Smooth muscle cell (in vitro differentiated cells): Measurements from ENCODE around the gene FZD8. TPM values are rescaled to one million over a fixed set of nuclear protein-coding genes. Genes with fewer than 3 reads are reported as not detected.
A peak's percentile ranks its signal among the peaks of the same experiment; 100 is the strongest.

Source experiments
- DNase-seq: peaks from one replicate; lab custom pipeline; 2025; ENCODE audit not compliant: unreplicated experiment; lab: John Stamatoyannopoulos, UW
- H2AFZ ChIP-seq: fragments of 200-600 bp; sonication (generic); 2 replicates; pipeline ENCODE4 v1.6.0; 2016; ENCODE audit warnings: antibody characterized with exemption, low read depth, mild to moderate bottlenecking
- H3F3A ChIP-seq: fragments of 200-600 bp; sonication (generic); 2 replicates; pipeline ENCODE4 v1.6.0; 2017; ENCODE audit warnings: antibody characterized with exemption, low read depth
- H3K27ac ChIP-seq: fragments of 200-600 bp; sonication (generic); 2 replicates; pipeline ENCODE4 v1.5.1; 2016; ENCODE audit warnings: low read depth, mild to moderate bottlenecking
- H3K27me3 ChIP-seq: fragments of 200-600 bp; sonication (generic); 2 replicates; pipeline ENCODE4 v1.6.1; 2016; ENCODE audit warnings: low read depth, mild to moderate bottlenecking
- H3K36me3 ChIP-seq: fragments of 200-600 bp; sonication (generic); 2 replicates; pipeline ENCODE4 v1.5.1; 2016; ENCODE audit warnings: low read depth
- H3K4me1 ChIP-seq: fragments of 200-600 bp; sonication (generic); 2 replicates; pipeline ENCODE4 v1.5.1; 2016; ENCODE audit warnings: low read depth
- H3K4me2 ChIP-seq: fragments of 200-600 bp; sonication (generic); 2 replicates; pipeline ENCODE4 v1.6.0; 2016; ENCODE audit warnings: mild to moderate bottlenecking
- H3K4me3 ChIP-seq: fragments of 200-600 bp; sonication (generic); 2 replicates; pipeline ENCODE4 v1.5.1; 2016; ENCODE audit warnings: mild to moderate bottlenecking
- H3K79me2 ChIP-seq: fragments of 200-600 bp; sonication (generic); 2 replicates; pipeline ENCODE4 v1.6.0; 2016; ENCODE audit warnings: low read depth, mild to moderate bottlenecking
- H3K9ac ChIP-seq: fragments of 200-600 bp; sonication (generic); 2 replicates; pipeline ENCODE4 v1.6.0; 2016; ENCODE audit warnings: low read depth
- H3K9me3 ChIP-seq: fragments of 200-600 bp; sonication (generic); replicated peaks from 2 replicates; pipeline ENCODE4 v1.5.1; 2016; ENCODE audit warnings: low read depth
- H4K20me1 ChIP-seq: fragments of 200-600 bp; sonication (generic); 2 replicates; pipeline ENCODE4 v1.6.0; 2016; ENCODE audit warnings: low read depth
- CTCF ChIP-seq: fragments of 200-600 bp; sonication (generic); IDR thresholded peaks from 2 replicates; pipeline ENCODE4 v1.5.1; 2017; ENCODE audit warnings: borderline replicate concordance, mild to moderate bottlenecking, antibody characterized with exemption; ENCODE audit not compliant: insufficient read depth, poor library complexity, severe bottlenecking
- WGBS: methylation state at CpG from one replicate; pipeline ENCODE4 v1.1.7; 2016; ENCODE audit warnings: low lambda C conversion rate; 5-methylcytosine and 5-hydroxymethylcytosine counted together
- polyA plus RNA-seq: library from polyadenylated mRNA; unstranded; fragments of >200 nt; fragmentation: Nextera tagmentation; extraction: Ambion mirVana; gene quantifications from 2 replicates; pipeline ENCODE4 v1.2.1, GENCODE V29; 2016
- total RNA-seq: library from RNA; depleted of rRNA; stranded (reverse); fragments of >200 nt; gene quantifications from 2 replicates; pipeline ENCODE4 v1.2.3, GENCODE V29; 2014

Gene FZD8
- total and polyA plus RNA-seq, 2 experiments from 2014 or later, result 4.8 to 15.3 TPM

GRCh38 chr10:35642793-35643114 is 658 bp upstream of the FZD8 start:
- peak overlapping the region; percentile 96 for H2AFZ ChIP-seq
- peak overlapping the region; percentile 85 for H3K4me2 ChIP-seq
- H3K9me3 ChIP-seq, result no peaks in the 10 kb centered on the region
- WGBS, result under 1% methylated on average over 17 of the region's 17 CpGs
- no peaks in the 10 kb centered on the region for H3K36me3 ChIP-seq
- H3K4me1 ChIP-seq, result peaks cover 29% of the 10 kb centered on the region
- no peak for TF ChIP-seq CTCF
- DNase-seq, result no peak
- H3K9ac ChIP-seq, result no peak overlapping the region
- H3F3A ChIP-seq, result no peaks in the 10 kb centered on the region
- H3K79me2 ChIP-seq, result peaks cover 12% of the 10 kb centered on the region
- peak overlapping the region; percentile 64 for H3K4me3 ChIP-seq
- H3K27me3 ChIP-seq, result peaks cover 4% of the 10 kb centered on the region
- H3K27ac ChIP-seq, result no peak overlapping the region
- H4K20me1 ChIP-seq, result peaks cover 19% of the 10 kb centered on the region

GRCh38 chr10:35641676-35642034 is 441 bp downstream of the FZD8 start:
- peaks cover 12% of the 10 kb centered on the region for H3K79me2 ChIP-seq
- H3K36me3 ChIP-seq, result no peaks in the 10 kb centered on the region
- H3K9ac ChIP-seq, result peak overlapping the region; percentile 20
- H3K9me3 ChIP-seq, result no peaks in the 10 kb centered on the region
- WGBS, result under 1% methylated on average over 40 of the region's 54 CpGs
- peaks cover 40% of the 10 kb centered on the region for H3K4me1 ChIP-seq
- peaks cover 4% of the 10 kb centered on the region for H3K27me3 ChIP-seq
- no peak for DNase-seq
- no peaks in the 10 kb centered on the region for H3F3A ChIP-seq
- TF ChIP-seq CTCF, result no peak
- H3K4me2 ChIP-seq, result peak overlapping the region; percentile 85
- peak overlapping the region; percentile 64 for H3K4me3 ChIP-seq
- H2AFZ ChIP-seq, result peak overlapping the region; percentile 84
- peaks cover 25% of the 10 kb centered on the region for H4K20me1 ChIP-seq
- H3K27ac ChIP-seq, result no peak overlapping the region

GRCh38 chr10:35640951-35641675 is 983 bp downstream of the FZD8 start:
- peak; percentile 29 for DNase-seq
- Histone ChIP-seq H3K4me2 (peak overlapping the region; percentile 85), H3K79me2 (peaks cover 12% of the 10 kb centered on the region), H3K4me3 (peak overlapping the region; percentile 64), H3K4me1 (peaks cover 46% of the 10 kb centered on the region), H3F3A (no peaks in the 10 kb centered on the region), H3K27ac (no peak overlapping the region), H3K36me3 (no peaks in the 10 kb centered on the region), H3K9ac (peak overlapping the region; percentile 20), H3K27me3 (peaks cover 4% of the 10 kb centered on the region), H3K9me3 (no peaks in the 10 kb centered on the region), H2AFZ (peak overlapping the region; percentile 84), H4K20me1 (peaks cover 25% of the 10 kb centered on the region)
- under 1% methylated on average over 66 of the region's 72 CpGs for WGBS
- TF ChIP-seq CTCF, result no peak

GRCh38 chr10:35640474-35640873 is 1.6 kb downstream of the FZD8 start:
- H3K4me2 ChIP-seq, result peak overlapping the region; percentile 92
- H3K27me3 ChIP-seq, result peaks cover 4% of the 10 kb centered on the region
- peaks cover 52% of the 10 kb centered on the region for H3K4me1 ChIP-seq
- no peak overlapping the region for H2AFZ ChIP-seq
- no peak overlapping the region for H3K27ac ChIP-seq
- H3K9ac ChIP-seq, result no peak overlapping the region
- no peaks in the 10 kb centered on the region for H3K36me3 ChIP-seq
- H3K9me3 ChIP-seq, result no peaks in the 10 kb centered on the region
- peak overlapping the region; percentile 58 for H3K4me3 ChIP-seq
- H4K20me1 ChIP-seq, result peaks cover 25% of the 10 kb centered on the region
- TF ChIP-seq CTCF, result peak; percentile 48
- H3K79me2 ChIP-seq, result peaks cover 12% of the 10 kb centered on the region
- no peak for DNase-seq
- no peaks in the 10 kb centered on the region for H3F3A ChIP-seq
- WGBS, result 2% methylated on average over 34 of the region's 53 CpGs
